OCI-LY7 (cell line): Measurements from ENCODE around the gene CORO2B. TPM values are rescaled to one million over a fixed set of nuclear protein-coding genes. Genes with fewer than 3 reads are reported as not detected.
A peak's percentile ranks its signal among the peaks of the same experiment; 100 is the strongest.

Source experiments
- BruUV-seq: library from RNA; stranded (reverse); fragments of 400-500 nt; replicated peaks from 2 replicates; lab custom pipeline; 2021; lab: Mats Ljungman, UMichigan
- CTCF ChIA-PET: fragments of 300-600 bp; sonication (Branson Sonifier 250); formaldehyde crosslinking; loops from one replicate; lab custom pipeline; 2022; ENCODE audit warnings: antibody characterized with exemption; ENCODE audit not compliant: unreplicated experiment; lab: Charles Lee
- POLR2A ChIA-PET: fragments of 300-600 bp; sonication (Branson Sonifier 250); formaldehyde crosslinking; loops from one replicate; lab custom pipeline; 2022; ENCODE audit warnings: antibody characterized with exemption; lab: Charles Lee
- DNase-seq: peaks from one replicate; pipeline ENCODE4 v3.0.0-alpha.2; 2015; ENCODE audit warnings: low spot score
- H2AFZ ChIP-seq: fragments of 200-600 bp; sonication (generic), shearing (Covaris generic); 2 replicates; pipeline ENCODE4 v1.6.1; 2014; ENCODE audit warnings: mild to moderate bottlenecking, antibody characterized with exemption, low read length, moderate library complexity
- H3K27ac ChIP-seq: fragments of 200-600 bp; sonication (generic); 2 replicates; pipeline ENCODE4 v1.5.1; 2014; ENCODE audit warnings: mixed run types, low read depth, mild to moderate bottlenecking, moderate library complexity, low read length, inconsistent platforms; ENCODE audit not compliant: poor library complexity, severe bottlenecking
- H3K36me3 ChIP-seq: fragments of 200-600 bp; sonication (generic); 2 replicates; pipeline ENCODE4 v1.6.1; 2014; ENCODE audit warnings: mild to moderate bottlenecking, antibody characterized with exemption, low read length, moderate library complexity, mixed read lengths; ENCODE audit not compliant: insufficient read depth
- H3K4me1 ChIP-seq: fragments of 200-600 bp; sonication (generic); 2 replicates; pipeline ENCODE4 v1.5.1; 2014; ENCODE audit warnings: mild to moderate bottlenecking, low read length; ENCODE audit not compliant: insufficient read depth, poor library complexity, severe bottlenecking
- H3K4me2 ChIP-seq: fragments of 200-600 bp; sonication (generic); 2 replicates; pipeline ENCODE4 v1.6.1; 2014; ENCODE audit warnings: mild to moderate bottlenecking, low read length
- H3K4me3 ChIP-seq: fragments of 200-600 bp; sonication (generic); 2 replicates; pipeline ENCODE4 v1.5.1; 2014; ENCODE audit warnings: mild to moderate bottlenecking, low read depth, low read length; ENCODE audit not compliant: poor library complexity, severe bottlenecking
- H3K79me2 ChIP-seq: fragments of 200-600 bp; sonication (generic); 2 replicates; pipeline ENCODE4 v1.6.1; 2016; ENCODE audit warnings: low read depth, mild to moderate bottlenecking, low read length, moderate library complexity, mixed read lengths; ENCODE audit not compliant: insufficient read depth
- H3K9me2 ChIP-seq: fragments of 200-600 bp; sonication (generic); 2 replicates; pipeline ENCODE4 v1.6.1; 2016; ENCODE audit warnings: mild to moderate bottlenecking, low read length, mixed read lengths; ENCODE audit not compliant: insufficient read depth
- H3K9me3 ChIP-seq: fragments of 200-600 bp; sonication (generic); 2 replicates; pipeline ENCODE4 v1.6.1; 2014; ENCODE audit warnings: mild to moderate bottlenecking, mixed run types, low read length, mixed read lengths
- H4K20me1 ChIP-seq: fragments of 200-600 bp; sonication (generic); 2 replicates; pipeline ENCODE4 v1.6.1; 2014; ENCODE audit warnings: mild to moderate bottlenecking, antibody characterized with exemption, low read length, moderate library complexity, mixed read lengths; ENCODE audit not compliant: insufficient read depth
- CTCF ChIP-seq: fragments of 200-600 bp; sonication (generic); conservative IDR thresholded peaks from 2 replicates; pipeline ENCODE4 v1.5.1; 2014; ENCODE audit warnings: mild to moderate bottlenecking, antibody characterized with exemption, low read length, moderate library complexity, mixed read lengths
- EZH2phosphoT487 ChIP-seq: fragments of 200-600 bp; sonication (generic); IDR thresholded peaks from 2 replicates; pipeline ENCODE4 v1.6.1; 2018; ENCODE audit warnings: low read depth, borderline replicate concordance, mild to moderate bottlenecking, mixed run types, antibody characterized with exemption, low read length, moderate library complexity, mixed read lengths
- intact Hi-C: fragments of 100-400 bp; cut with micrococcal nuclease; formaldehyde crosslinking; loops from one replicate; pipeline ENCODE4 v1.10.0; 2022; ENCODE audit not compliant: unreplicated experiment
- total RNA-seq, 2 experiments: library from RNA; depleted of rRNA in 1 of 2; stranded (reverse); fragments of >200 nt in 1 of 2; shearing (Covaris generic) in 1 of 2; gene quantifications; 2 replicates each; pipeline ENCODE4 v1.2.3, GENCODE V29; 2014 to 2022

The CORO2B gene
- total RNA-seq, 2 experiments from 2014 or later = 7.4 to 12.5 TPM

GRCh38 chr15:68572921-68573320, 5.9 kb upstream of the CORO2B start:
- no peaks in the 10 kb centered on the region for H3K9me2 ChIP-seq
- intact Hi-C loops = no loop called here
- H3K4me3 ChIP-seq = no peak overlapping the region
- H2AFZ ChIP-seq = no peak overlapping the region
- ChIA-PET CTCF (no interaction called here), POLR2A (interaction anchor here (0.9 to 1.5 kb wide), 2 partner anchors 10 to 12 kb away, joined by 3 read pairs; no protein-coding TSS in a partner anchor)
- TF ChIP-seq CTCF (no peak), EZH2phosphoT487 (no peak)
- H3K4me2 ChIP-seq = peak overlapping the region; percentile 37
- no TSS peak for BruUV-seq
- H3K36me3 ChIP-seq = no peaks in the 10 kb centered on the region
- H3K4me1 ChIP-seq = peaks cover 64% of the 10 kb centered on the region
- no peaks in the 10 kb centered on the region for H3K9me3 ChIP-seq
- no peak for DNase-seq
- no peaks in the 10 kb centered on the region for H4K20me1 ChIP-seq
- H3K27ac ChIP-seq = no peak overlapping the region
- H3K79me2 ChIP-seq = no peaks in the 10 kb centered on the region

- Histone ChIP-seq H3K79me2 (no peaks in the 10 kb centered on the region), H3K27ac (no peak overlapping the region), H3K9me2 (no peaks in the 10 kb centered on the region), H3K9me3 (no peaks in the 10 kb centered on the region), H2AFZ (no peak overlapping the region), H3K4me2 (no peak overlapping the region), H3K36me3 (no peaks in the 10 kb centered on the region), H3K4me3 (no peak overlapping the region), H3K4me1 (peaks cover 68% of the 10 kb centered on the region), H4K20me1 (no peaks in the 10 kb centered on the region)
- TF ChIP-seq EZH2phosphoT487 = no peak
- no peak for TF ChIP-seq CTCF
- BruUV-seq = no TSS peak
- CTCF ChIA-PET = interaction anchor here (1.3 kb wide), 1 partner anchor 52 kb away, joined by 3 read pairs; no protein-coding TSS in a partner anchor
- DNase-seq = no peak
- intact Hi-C loops = no loop called here
- POLR2A ChIA-PET = no interaction called here
These were observed 4.7 kb upstream of the CORO2B start for GRCh38 chr15:68574046-68574445.

GRCh38 chr15:68574629-68575028, 4.2 kb upstream of the CORO2B start:
- no peaks in the 10 kb centered on the region for H3K9me2 ChIP-seq
- H3K9me3 ChIP-seq = no peaks in the 10 kb centered on the region
- ChIA-PET CTCF (interaction anchor here (0.8 to 1.3 kb wide), 2 partner anchors 11 to 52 kb away, joined by 3 read pairs; no protein-coding TSS in a partner anchor), POLR2A (no interaction called here)
- no TSS peak for BruUV-seq
- H3K4me3 ChIP-seq = no peak overlapping the region
- H3K36me3 ChIP-seq = no peaks in the 10 kb centered on the region
- no peak overlapping the region for H2AFZ ChIP-seq
- no peak overlapping the region for H3K27ac ChIP-seq
- TF ChIP-seq CTCF (no peak), EZH2phosphoT487 (no peak)
- H3K4me2 ChIP-seq = peak overlapping the region; percentile 12
- no peaks in the 10 kb centered on the region for H4K20me1 ChIP-seq
- intact Hi-C loops = no loop called here
- H3K4me1 ChIP-seq = peaks cover 69% of the 10 kb centered on the region
- peaks cover 2% of the 10 kb centered on the region; the same call in 1 of the 2 replicates for H3K79me2 ChIP-seq
- no peak for DNase-seq
